H1 (cell line): ENCODE measurements around the gene TBPL2. TPM values are rescaled to one million over a fixed set of nuclear protein-coding genes. Genes with fewer than 3 reads are reported as not detected.

ENCODE experiments used
- CTCF ChIA-PET: fragments of 300-600 bp; sonication (Branson Sonifier 250); formaldehyde crosslinking; loops from one replicate; lab custom pipeline; 2021; ENCODE audit not compliant: partially characterized antibody; lab: Charles Lee
- POLR2A ChIA-PET: fragments of 300-600 bp; sonication (Branson Sonifier 250); formaldehyde crosslinking; loops from one replicate; lab custom pipeline; 2021; ENCODE audit warnings: inconsistent platforms; ENCODE audit not compliant: partially characterized antibody; lab: Charles Lee
- DNase-seq, 2 experiments: peaks; one replicate each; pipeline versions ENCODE4 v3.0.0 to v3.0.0-alpha.2; 2010 to 2022; ENCODE audit warnings: low spot score in 2 of 2, low read depth in 1 of 2, mixed read lengths in 1 of 2
- FAIRE-seq: peaks from 2 replicates; lab custom pipeline; 2011; peaks lifted over from hg19 to GRCh38; lab: Jason Lieb, UNC
- H2AFZ ChIP-seq: 2 replicates; pipeline ENCODE4 v1.8.1; 2012; ENCODE audit warnings: low read length, inconsistent platforms
- H2AK5ac ChIP-seq: 2 replicates; pipeline ENCODE4 v1.6.1; 2013; ENCODE audit warnings: low read depth, low read length
- H2BK120ac ChIP-seq: replicated peaks from 2 replicates; pipeline ENCODE3; 2013; ENCODE audit warnings: low read depth, low read length, inconsistent platforms
- H2BK12ac ChIP-seq: 2 replicates; pipeline ENCODE4 v1.6.1; 2013; ENCODE audit warnings: low read depth, low read length
- H2BK15ac ChIP-seq: 2 replicates; pipeline ENCODE4 v1.6.1; 2013; ENCODE audit warnings: low read length
- H2BK20ac ChIP-seq: 2 replicates; pipeline ENCODE4 v1.6.1; 2013; ENCODE audit warnings: low read length
- H2BK5ac ChIP-seq: 2 replicates; pipeline ENCODE4 v1.6.1; 2013; ENCODE audit warnings: low read depth, low read length
- H3K14ac ChIP-seq: 2 replicates; pipeline ENCODE4 v1.6.1; 2013; ENCODE audit warnings: inconsistent platforms; ENCODE audit not compliant: insufficient read length
- H3K18ac ChIP-seq: 2 replicates; pipeline ENCODE4 v1.6.1; 2013; ENCODE audit warnings: low read length; ENCODE audit errors: extremely low read depth
- H3K23ac ChIP-seq: 2 replicates; pipeline ENCODE4 v1.6.1; 2013; ENCODE audit warnings: inconsistent platforms; ENCODE audit not compliant: insufficient read length
- H3K23me2 ChIP-seq: 2 replicates; pipeline ENCODE4 v1.6.1; 2013; ENCODE audit warnings: low read depth, low read length
- H3K27ac ChIP-seq: 2 replicates; pipeline ENCODE4 v1.6.1; 2011; ENCODE audit warnings: low read depth, low read length, inconsistent platforms
- H3K27me3 ChIP-seq, 4 experiments: replicated peaks in 1 of 4; 1 replicate in 1 of 4; 2 replicates in 3 of 4; pipeline versions ENCODE4 v1.6.1 to v1.8.1; 2011 to 2013; ENCODE audit warnings: low read length in 3 of 4, mild to moderate bottlenecking in 3 of 4, inconsistent platforms in 2 of 4, mixed read lengths in 2 of 4, moderate library complexity in 1 of 4; ENCODE audit not compliant: control insufficient read depth in 3 of 4, insufficient read depth in 3 of 4; ENCODE audit errors: extremely low read depth in 1 of 4
- H3K36me3 ChIP-seq, 4 experiments: 2 replicates each; pipeline versions ENCODE4 v1.6.1 to v1.8.1; 2011 to 2013; ENCODE audit warnings: mild to moderate bottlenecking in 4 of 4, low read length in 3 of 4, moderate library complexity in 2 of 4, control low read depth in 1 of 4, inconsistent platforms in 1 of 4; ENCODE audit not compliant: insufficient read depth in 4 of 4, control insufficient read depth in 2 of 4
- H3K4ac ChIP-seq: replicated peaks from 2 replicates; pipeline ENCODE3; 2013; ENCODE audit warnings: low read length, low read depth, mixed read lengths, inconsistent platforms; ENCODE audit not compliant: insufficient read length
- H3K4me1 ChIP-seq, 4 experiments: replicated peaks in 1 of 4; 1 replicate in 1 of 4; 2 replicates in 3 of 4; pipeline versions ENCODE4 v1.6.1 to v1.8.1; 2011 to 2013; ENCODE audit warnings: low read length in 3 of 4, inconsistent platforms in 2 of 4, mixed read lengths in 1 of 4; ENCODE audit not compliant: insufficient read depth in 4 of 4, control insufficient read depth in 3 of 4
- H3K4me2 ChIP-seq, 2 experiments: 2 replicates each; pipeline versions ENCODE4 v1.6.1 to v1.8.1; 2011 to 2013; ENCODE audit warnings: low read depth in 2 of 2, low read length in 2 of 2, control low read depth in 1 of 2, inconsistent platforms in 1 of 2, mild to moderate bottlenecking in 1 of 2; ENCODE audit not compliant: insufficient read depth in 1 of 2
- H3K4me3 ChIP-seq, 4 experiments: fragments of 200-600, 300-600 bp in 1 of 4; sonication (generic), shearing (Covaris generic), sonication (Bioruptor Twin) in 1 of 4; 2 replicates each; pipeline versions ENCODE4 v1.5.1 to v1.8.1; 2011 to 2016; ENCODE audit warnings: low read length in 4 of 4, low read depth in 3 of 4, control low read depth in 2 of 4, inconsistent platforms in 2 of 4, mild to moderate bottlenecking in 2 of 4, mixed read lengths in 1 of 4, moderate library complexity in 1 of 4; ENCODE audit not compliant: insufficient read depth in 2 of 4; ENCODE audit errors: extremely low read depth in 1 of 4
- H3K56ac ChIP-seq: replicated peaks from 2 replicates; pipeline ENCODE3; 2013; ENCODE audit warnings: low read depth, mild to moderate bottlenecking, mixed read lengths, low read length, inconsistent platforms; ENCODE audit not compliant: insufficient read length
- H3K79me1 ChIP-seq: 2 replicates; pipeline ENCODE4 v1.6.1; 2013; ENCODE audit warnings: low read depth, low read length, control low read depth
- H3K79me2 ChIP-seq, 2 experiments: 2 replicates each; pipeline versions ENCODE4 v1.6.1 to v1.8.1; 2012 to 2013; ENCODE audit warnings: low read length in 2 of 2, mild to moderate bottlenecking in 2 of 2, inconsistent platforms in 1 of 2; ENCODE audit not compliant: insufficient read depth in 2 of 2, control insufficient read depth in 1 of 2
- H3K9ac ChIP-seq, 4 experiments: replicated peaks in 1 of 4; 1 replicate in 1 of 4; 2 replicates in 3 of 4; pipeline versions ENCODE4 v1.6.1 to v1.8.1; 2011 to 2013; ENCODE audit warnings: low read depth in 3 of 4, low read length in 3 of 4, control low read depth in 2 of 4, mild to moderate bottlenecking in 2 of 4, moderate library complexity in 2 of 4, inconsistent platforms in 1 of 4; ENCODE audit errors: extremely low read depth in 1 of 4
- H3K9me3 ChIP-seq, 2 experiments: 2 replicates each; pipeline versions ENCODE4 v1.6.1 to v1.8.1; 2012 to 2013; ENCODE audit warnings: mild to moderate bottlenecking in 2 of 2, moderate library complexity in 2 of 2, control low read depth in 1 of 2, inconsistent platforms in 1 of 2, low read depth in 1 of 2, low read length in 1 of 2, mixed read lengths in 1 of 2; ENCODE audit not compliant: insufficient read depth in 2 of 2
- H4K20me1 ChIP-seq, 2 experiments: replicated peaks in 1 of 2; 2 replicates each; pipeline versions ENCODE3 to v1.8.1; 2011 to 2013; ENCODE audit warnings: inconsistent platforms in 2 of 2, low read length in 2 of 2, mild to moderate bottlenecking in 1 of 2; ENCODE audit not compliant: insufficient read depth in 2 of 2, control insufficient read depth in 1 of 2
- H4K5ac ChIP-seq: 2 replicates; pipeline ENCODE4 v1.6.1; 2013; ENCODE audit warnings: low read length, low read depth, mixed read lengths, inconsistent platforms; ENCODE audit not compliant: insufficient read length
- H4K8ac ChIP-seq: 2 replicates; pipeline ENCODE4 v1.8.0; 2013; ENCODE audit warnings: mild to moderate bottlenecking, moderate library complexity, low read length, inconsistent platforms; ENCODE audit not compliant: insufficient read depth; ENCODE audit errors: extremely low read depth
- H4K91ac ChIP-seq: replicated peaks from 2 replicates; pipeline ENCODE3; 2013; ENCODE audit warnings: low read length, mixed read lengths, inconsistent platforms; ENCODE audit not compliant: insufficient read length
- ASH2L ChIP-seq: fragments of 200-600, 300-600 bp; sonication (generic); IDR thresholded peaks from one replicate; pipeline ENCODE4 v1.7.1; 2017; ENCODE audit warnings: low read length
- CEBPB ChIP-seq: IDR thresholded peaks from 2 replicates; pipeline ENCODE4 v1.6.1; 2012; ENCODE audit warnings: low read depth, low read length
- CHD2 ChIP-seq: IDR thresholded peaks from 2 replicates; pipeline ENCODE4 v1.6.1; 2012; ENCODE audit warnings: low read length, improper control_type of control experiment
- KDM1A ChIP-seq: fragments of 200-600, 300-600 bp; sonication (generic); IDR thresholded peaks from 2 replicates; pipeline ENCODE4 v1.7.1; 2016; ENCODE audit warnings: mild to moderate bottlenecking, low read length, borderline replicate concordance
- RXRA ChIP-seq: IDR thresholded peaks from 2 replicates; pipeline ENCODE4 v1.6.1; 2011; ENCODE audit warnings: low read depth, mild to moderate bottlenecking, low read length, moderate library complexity; ENCODE audit not compliant: insufficient read depth
- SP1 ChIP-seq: IDR thresholded peaks from 2 replicates; pipeline ENCODE4 v1.6.1; 2011; ENCODE audit warnings: low read depth, low read length
- TCF12 ChIP-seq: IDR thresholded peaks from 2 replicates; pipeline ENCODE4 v1.6.1; 2011; ENCODE audit warnings: low read depth, mild to moderate bottlenecking, low read length
- TEAD4 ChIP-seq: IDR thresholded peaks from 2 replicates; pipeline ENCODE4 v1.6.1; 2012; ENCODE audit warnings: low read depth, low read length, inconsistent platforms, mixed read lengths
- WGBS, 2 experiments: shearing (Covaris generic) in 1 of 2; methylation state at CpG; one replicate each; pipeline versions ENCODE4 v1.1.6 to v1.1.7; 2013 to 2015; ENCODE audit warnings: low lambda C conversion rate in 2 of 2, mixed read lengths in 2 of 2, inconsistent platforms in 1 of 2, low coverage in 1 of 2, missing lambda C conversion rate in 1 of 2; ENCODE audit not compliant: insufficient replicate concordance in 2 of 2, insufficient coverage in 1 of 2, insufficient read length in 1 of 2; ENCODE audit errors: extremely low coverage in 1 of 2, missing lambda C conversion rate in 1 of 2; 5-methylcytosine and 5-hydroxymethylcytosine counted together
- polyA plus RNA-seq, 7 experiments: library from polyadenylated mRNA; depleted of rRNA in 3 of 7; stranded (reverse) in 5 of 7; unstranded in 2 of 7; fragments of >200 nt in 5 of 7; fragments of 200-250 nt in 2 of 7; gene quantifications; 1 replicate in 5 of 7; 2 replicates in 1 of 7; 4 replicates in 1 of 7; pipeline versions ENCODE4 v1.2.1 to v1.2.3, GENCODE V29; 2011 to 2013; ENCODE audit warnings: missing spikeins in 2 of 7, mixed read lengths in 2 of 7
- total RNA-seq: library from RNA; stranded (reverse); fragmentation: NEBNext Ultra II Directional; extraction: Animal tissue kit (Norgen Biotek cat#: 25700); gene quantifications from 2 replicates; pipeline ENCODE4 v1.2.1, GENCODE V29; 2021
- TF ChIP-seq, protein P1 (sequence below), 3 experiments: IDR thresholded peaks; 1 replicate in 2 of 3; 2 replicates in 1 of 3; pipeline versions ENCODE4 v1.5.1 to v1.6.1; 2011; ENCODE audit warnings: low read length in 3 of 3, mild to moderate bottlenecking in 3 of 3, inconsistent platforms in 2 of 3, low read depth in 1 of 3, moderate library complexity in 1 of 3; ENCODE audit not compliant: insufficient read depth in 1 of 3; ENCODE audit errors: control extremely low read depth in 1 of 3

TBPL2 gene
- total and polyA plus RNA-seq, 2 of the 8 experiments (the other 6 are each of a cell fraction or from before 2014, with no cell fraction given): 0.03 TPM; not detected in 1

DNA sequence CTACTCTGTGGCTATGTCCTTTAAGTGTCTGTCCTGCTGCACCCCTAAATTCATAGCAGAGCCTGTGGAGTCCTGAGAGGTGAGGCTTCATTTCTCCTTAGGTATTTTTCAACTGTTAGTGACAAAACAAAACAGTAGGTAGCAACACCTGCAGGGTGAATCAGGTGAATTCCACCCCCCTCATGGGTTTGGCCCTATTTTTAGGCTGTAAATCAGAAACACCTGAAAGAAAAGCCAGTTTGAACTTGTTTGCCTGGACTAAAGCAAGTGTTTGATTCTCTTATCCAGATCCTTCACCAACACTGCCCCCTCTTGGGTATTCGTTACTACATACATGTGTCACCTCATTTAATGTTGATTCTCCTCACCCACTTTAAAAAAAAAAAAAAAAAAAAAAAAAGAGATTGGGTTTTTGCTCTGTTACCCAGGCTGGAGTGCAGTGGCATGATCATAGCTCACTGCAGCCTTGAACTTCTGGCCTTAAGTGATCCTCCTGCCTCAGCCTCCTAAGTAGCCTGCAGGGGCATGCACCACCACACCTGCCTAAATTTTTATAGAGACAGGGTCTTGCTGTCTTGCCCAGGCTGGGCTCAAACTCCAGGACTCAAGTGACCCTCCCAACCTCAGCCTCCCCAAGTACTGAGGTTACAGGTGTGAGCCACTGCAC, 10.3 kb downstream of the TBPL2 start:
- Histone ChIP-seq H3K27ac (no peak overlapping the region; the same call in 1 of the 2 replicates), H3K4me3 (no peak overlapping the region), H3K56ac (no peak overlapping the region), H2BK15ac (no peak overlapping the region), H2AK5ac (no peak overlapping the region), H2BK5ac (peak overlapping the region; percentile 30; the same call in 1 of the 2 replicates), H3K9ac (no peak overlapping the region; a peak in 1 of 7 replicates), H3K14ac (no peak overlapping the region), H3K79me1 (no peaks in the 10 kb centered on the region), H4K5ac (no peak overlapping the region), H3K4ac (no peak overlapping the region), H2BK120ac (no peak overlapping the region), H4K91ac (no peak overlapping the region), H3K79me2 (no peaks in the 10 kb centered on the region), H2BK20ac (0 out of 2 replicates have a peak overlapping the region, but pooled peaks have one; percentile 17), H3K18ac (no peak overlapping the region), H3K27me3 (no peaks in the 10 kb centered on the region), H3K9me3 (no peaks in the 10 kb centered on the region), H2BK12ac (no peak overlapping the region; the same call in 1 of the 2 replicates), H2AFZ (peak overlapping the region; percentile 60; the same call in 1 of the 2 replicates), H3K23me2 (no peaks in the 10 kb centered on the region), H3K4me2 (peak overlapping the region in 1 of 2 experiments; percentile 29; a peak in 1 of 4 replicates), H4K8ac (no peak overlapping the region), H3K4me1 (peaks cover 0 to 3% (median 0%) of the 10 kb centered on the region in 4 experiments; a peak in 3 of 7 replicates), H3K23ac (no peak overlapping the region), H3K36me3 (no peaks in the 10 kb centered on the region), H4K20me1 (no peaks in the 10 kb centered on the region)
- POLR2A ChIA-PET: interaction anchor here (1.7 kb wide), 1 partner anchor 8 kb away, joined by 3 read pairs; no protein-coding TSS in a partner anchor
- 15% methylated on average over 1 of the region's 1 CpG; no CpG with 5 or more reads in 1 of the 2 experiments for WGBS, 2 experiments
- DNase-seq (no peak), FAIRE-seq (peak; percentile 85)
- CTCF ChIA-PET: interaction anchor here (1.0 to 5.7 kb wide), 6 partner anchors 10 to 215 kb away, joined by 3 to 65 read pairs (median 6); no protein-coding TSS in a partner anchor
- peak; percentile 54 for TF ChIP-seq ASH2L
- peak; percentile 81 for TF ChIP-seq KDM1A
- TF ChIP-seq CEBPB: 0 out of 2 replicates have a peak, but pooled peaks have one; percentile 15
- TF ChIP-seq TCF12: 0 out of 2 replicates have a peak, but pooled peaks have one; percentile 65
- no peak for TF ChIP-seq RXRA
- 0 out of 2 replicates have a peak, but pooled peaks have one; percentile 11 for TF ChIP-seq CHD2
- TF ChIP-seq TEAD4: 0 out of 2 replicates have a peak, but pooled peaks have one; percentile 3
- peak; percentile 23; the same call in 1 of the 2 replicates for TF ChIP-seq SP1
- TF ChIP-seq, protein P1, sequence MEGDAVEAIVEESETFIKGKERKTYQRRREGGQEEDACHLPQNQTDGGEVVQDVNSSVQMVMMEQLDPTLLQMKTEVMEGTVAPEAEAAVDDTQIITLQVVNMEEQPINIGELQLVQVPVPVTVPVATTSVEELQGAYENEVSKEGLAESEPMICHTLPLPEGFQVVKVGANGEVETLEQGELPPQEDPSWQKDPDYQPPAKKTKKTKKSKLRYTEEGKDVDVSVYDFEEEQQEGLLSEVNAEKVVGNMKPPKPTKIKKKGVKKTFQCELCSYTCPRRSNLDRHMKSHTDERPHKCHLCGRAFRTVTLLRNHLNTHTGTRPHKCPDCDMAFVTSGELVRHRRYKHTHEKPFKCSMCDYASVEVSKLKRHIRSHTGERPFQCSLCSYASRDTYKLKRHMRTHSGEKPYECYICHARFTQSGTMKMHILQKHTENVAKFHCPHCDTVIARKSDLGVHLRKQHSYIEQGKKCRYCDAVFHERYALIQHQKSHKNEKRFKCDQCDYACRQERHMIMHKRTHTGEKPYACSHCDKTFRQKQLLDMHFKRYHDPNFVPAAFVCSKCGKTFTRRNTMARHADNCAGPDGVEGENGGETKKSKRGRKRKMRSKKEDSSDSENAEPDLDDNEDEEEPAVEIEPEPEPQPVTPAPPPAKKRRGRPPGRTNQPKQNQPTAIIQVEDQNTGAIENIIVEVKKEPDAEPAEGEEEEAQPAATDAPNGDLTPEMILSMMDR (IDR thresholded peaks at IDR 0.05; ENCODE audit: control extremely low read depth in 1 of 3, insufficient read depth in 1 of 3, low read depth in 1 of 3, low read length in 3 of 3): peak in 2 of 3 experiments; percentile 20 to 61; a peak in 2 of 4 replicates
